DND-41 (cell line): Measurements from ENCODE around the gene PCDH9.

Experiments used
- ATAC-seq: fragments of 200-7000 bp; cut with Tn5 transposase; 3 replicates; pipeline ENCODE4 v1.9.1; 2021; ENCODE audit warnings: low read depth; ENCODE audit not compliant: insufficient read depth
- DNase-seq: peaks from one replicate; pipeline ENCODE4 v3.0.0-alpha.2; 2020
- H2AFZ ChIP-seq: 2 replicates; pipeline ENCODE4 v1.6.0; 2012; ENCODE audit warnings: low read depth, low read length
- H3K27ac ChIP-seq: 2 replicates; pipeline ENCODE4 v1.5.1; 2012; ENCODE audit warnings: low read length, inconsistent platforms
- H3K27me3 ChIP-seq: fragments of 200-600 bp; sonication (generic); 2 replicates; pipeline ENCODE4 v1.6.0; 2012; ENCODE audit warnings: low read length, mild to moderate bottlenecking, inconsistent platforms; ENCODE audit not compliant: insufficient read depth, poor library complexity
- H3K36me3 ChIP-seq: 2 replicates; pipeline ENCODE4 v1.5.1; 2012; ENCODE audit warnings: low read length, inconsistent platforms; ENCODE audit not compliant: insufficient read depth
- H3K4me1 ChIP-seq: 2 replicates; pipeline ENCODE4 v1.5.1; 2012; ENCODE audit warnings: mild to moderate bottlenecking, low read length; ENCODE audit not compliant: insufficient read depth
- H3K4me2 ChIP-seq: 2 replicates; pipeline ENCODE4 v1.6.0; 2012; ENCODE audit warnings: mild to moderate bottlenecking, moderate library complexity, low read length, inconsistent platforms; ENCODE audit not compliant: insufficient read depth
- H3K4me3 ChIP-seq, 2 experiments: fragments of 200-600 bp in 1 of 2; shearing (Covaris generic) in 1 of 2; 2 replicates each; pipeline ENCODE4 v1.5.1; 2012 to 2016; ENCODE audit warnings: inconsistent platforms in 2 of 2, low read length in 2 of 2, mild to moderate bottlenecking in 2 of 2, low read depth in 1 of 2, moderate library complexity in 1 of 2
- H3K79me2 ChIP-seq: 2 replicates; pipeline ENCODE4 v1.6.0; 2012; ENCODE audit warnings: low read length, inconsistent platforms; ENCODE audit not compliant: insufficient read depth
- H3K9ac ChIP-seq: 2 replicates; pipeline ENCODE4 v1.6.0; 2012; ENCODE audit warnings: low read depth, mild to moderate bottlenecking, inconsistent platforms, low read length, moderate library complexity
- H3K9me3 ChIP-seq: 2 replicates; pipeline ENCODE4 v1.5.1; 2012; ENCODE audit warnings: low read length, moderate library complexity, mild to moderate bottlenecking, inconsistent platforms; ENCODE audit not compliant: insufficient read depth, severe bottlenecking
- H4K20me1 ChIP-seq: 2 replicates; pipeline ENCODE4 v1.6.0; 2012; ENCODE audit warnings: low read length; ENCODE audit not compliant: insufficient read depth
- CTCF ChIP-seq: IDR thresholded peaks from 2 replicates; pipeline ENCODE4 v1.5.1; 2012; ENCODE audit warnings: borderline replicate concordance, low read length, moderate library complexity, mild to moderate bottlenecking; ENCODE audit not compliant: poor library complexity, severe bottlenecking; ENCODE audit errors: extremely low read depth
- EZH2 ChIP-seq: IDR thresholded peaks from 3 replicates; pipeline ENCODE4 v1.6.1; 2012; ENCODE audit warnings: borderline replicate concordance, low read depth, mild to moderate bottlenecking, moderate library complexity, low read length, inconsistent platforms; ENCODE audit not compliant: severe bottlenecking

The PCDH9 gene

GRCh38 chr13:66996503-66996902 lies 233.6 kb downstream of the PCDH9 start:
- Histone ChIP-seq H3K9ac (no peak overlapping the region), H4K20me1 (no peaks in the 10 kb centered on the region)

GRCh38 chr13:66995203-66995611 lies 234.9 kb downstream of the PCDH9 start:
- peak; percentile 30 for DNase-seq
- Histone ChIP-seq H3K4me2 (peak overlapping the region; percentile 26), H3K27ac (peak overlapping the region; percentile 72), H3K9ac (peak overlapping the region; percentile 3; the same call in 1 of the 2 replicates), H3K4me3 (no peak overlapping the region), H4K20me1 (no peaks in the 10 kb centered on the region), H3K79me2 (no peaks in the 10 kb centered on the region), H3K36me3 (no peaks in the 10 kb centered on the region), H3K9me3 (no peaks in the 10 kb centered on the region), H3K27me3 (no peaks in the 10 kb centered on the region), H3K4me1 (peaks cover 38% of the 10 kb centered on the region), H2AFZ (peak overlapping the region; percentile 46)
- peak; percentile 83 for ATAC-seq
- TF ChIP-seq EZH2 (no peak), CTCF (no peak)

More at GRCh38 chr13:66996503-66996902, 233.6 kb downstream of the PCDH9 start:
- DNase-seq (no peak), ATAC-seq (no peak)
- Histone ChIP-seq H3K79me2 (no peaks in the 10 kb centered on the region), H2AFZ (peak overlapping the region; percentile 46; the same call in 1 of the 2 replicates), H3K9me3 (no peaks in the 10 kb centered on the region), H3K27me3 (no peaks in the 10 kb centered on the region), H3K4me3 (no peak overlapping the region), H3K4me1 (peaks cover 38% of the 10 kb centered on the region), H3K4me2 (no peak overlapping the region), H3K36me3 (no peaks in the 10 kb centered on the region), H3K27ac (peak overlapping the region; percentile 56)
- TF ChIP-seq EZH2 (no peak), CTCF (no peak)

GRCh38 chr13:66994517-66995202 lies 235.5 kb downstream of the PCDH9 start:
- Histone ChIP-seq H3K4me1 (peaks cover 38% of the 10 kb centered on the region), H4K20me1 (no peaks in the 10 kb centered on the region), H3K27me3 (no peaks in the 10 kb centered on the region), H3K4me2 (peak overlapping the region; percentile 14; the same call in 1 of the 2 replicates), H3K9ac (peak overlapping the region; percentile 3; the same call in 1 of the 2 replicates), H3K79me2 (no peaks in the 10 kb centered on the region), H3K27ac (peak overlapping the region; percentile 72), H3K36me3 (no peaks in the 10 kb centered on the region), H2AFZ (peak overlapping the region; percentile 51; the same call in 1 of the 2 replicates), H3K9me3 (no peaks in the 10 kb centered on the region), H3K4me3 (no peak overlapping the region)
- TF ChIP-seq CTCF (no peak), EZH2 (no peak)
- no peak for ATAC-seq
- DNase-seq, result no peak
